ENCODE measurements around the gene TUBAL3. TPM values are rescaled to one million over a fixed set of nuclear protein-coding genes. Genes with fewer than 3 reads are reported as not detected.
"Not testable (repeated sequence)": the region's sequence is repeated elsewhere in the genome, so short reads cannot be mapped to it uniquely, and the experiment has no call there.

Gene TUBAL3
- total RNA-seq, 1 donor from 2014 or later, result not detected

GRCh38 chr10:5381187-5381586, 23.4 kb downstream of the TUBAL3 start:
- H3K9me3 ChIP-seq, result no peaks in the 10 kb centered on the region
- H3K36me3 ChIP-seq, result no peaks in the 10 kb centered on the region
- H3K27me3 ChIP-seq, result no peaks in the 10 kb centered on the region
- no peak overlapping the region for H3K4me3 ChIP-seq
- no peaks in the 10 kb centered on the region for H3K4me1 ChIP-seq
- H3K27ac ChIP-seq, result no peak overlapping the region
- intact Hi-C loops (cut with DNase I), result loop anchor here (10.0 kb wide), 1 partner anchor 566 kb away; no protein-coding TSS in a partner anchor
- DNase-seq (ENCODE audit: extremely low spot score in 2 of 2), result no peak
- TF ChIP-seq CTCF (IDR thresholded peaks at IDR 0.05) (no peak), POLR2A (IDR thresholded peaks at IDR 0.05) (no peak), POLR2AphosphoS5 (IDR thresholded peaks at IDR 0.05; ENCODE audit: insufficient read depth in 1 of 2, low read depth in 1 of 2) (no peak)

GRCh38 chr10:5380395-5380794, 24.2 kb downstream of the TUBAL3 start:
- intact Hi-C loops (cut with DNase I), result loop anchor here (10.0 kb wide), 1 partner anchor 566 kb away; no protein-coding TSS in a partner anchor
- not testable (repeated sequence) for DNase-seq (ENCODE audit: extremely low spot score in 2 of 2); H3K4me1 ChIP-seq; H3K9me3 ChIP-seq; H3K4me3 ChIP-seq; H3K36me3 ChIP-seq; H3K27me3 ChIP-seq; H3K27ac ChIP-seq

- H3K27ac ChIP-seq; H3K4me3 ChIP-seq; H3K9me3 ChIP-seq; DNase-seq (ENCODE audit: extremely low spot score in 2 of 2); intact Hi-C loops (cut with DNase I); H3K27me3 ChIP-seq; H3K36me3 ChIP-seq; H3K4me1 ChIP-seq: not testable (repeated sequence)
Observed at GRCh38 chr10:5379202-5379601, 25.4 kb downstream of the TUBAL3 start.

- TF ChIP-seq CTCF (IDR thresholded peaks at IDR 0.05), result no peak
- no peak for TF ChIP-seq POLR2AphosphoS5 (IDR thresholded peaks at IDR 0.05; ENCODE audit: insufficient read depth in 1 of 2, low read depth in 1 of 2)
- no peak for TF ChIP-seq POLR2A (IDR thresholded peaks at IDR 0.05)
- intact Hi-C loops (cut with DNase I), result no loop called here
- no peaks in the 10 kb centered on the region for H3K36me3 ChIP-seq
- no peaks in the 10 kb centered on the region for H3K9me3 ChIP-seq
- H3K27ac ChIP-seq, result no peak overlapping the region
- no peak overlapping the region for H3K4me3 ChIP-seq
- no peaks in the 10 kb centered on the region for H3K27me3 ChIP-seq
- no peaks in the 10 kb centered on the region for H3K4me1 ChIP-seq
- no peak for DNase-seq (ENCODE audit: extremely low spot score in 2 of 2)
Observed at GRCh38 chr10:5376450-5376849, 28.2 kb downstream of the TUBAL3 start.

- Histone ChIP-seq H3K4me3 (no peak overlapping the region), H3K4me1 (no peaks in the 10 kb centered on the region), H3K9me3 (no peaks in the 10 kb centered on the region), H3K36me3 (no peaks in the 10 kb centered on the region), H3K27me3 (no peaks in the 10 kb centered on the region), H3K27ac (no peak overlapping the region)
- no peak for DNase-seq (ENCODE audit: extremely low spot score in 2 of 2)
- intact Hi-C loops (cut with DNase I), result no loop called here
- TF ChIP-seq CTCF (IDR thresholded peaks at IDR 0.05) (no peak), POLR2AphosphoS5 (IDR thresholded peaks at IDR 0.05; ENCODE audit: insufficient read depth in 1 of 2, low read depth in 1 of 2) (no peak), POLR2A (IDR thresholded peaks at IDR 0.05) (no peak)
Observed at GRCh38 chr10:5373891-5374611, 30.6 kb downstream of the TUBAL3 start.

- Histone ChIP-seq H3K36me3 (no peaks in the 10 kb centered on the region), H3K27ac (no peak overlapping the region), H3K4me3 (no peak overlapping the region), H3K9me3 (no peaks in the 10 kb centered on the region), H3K27me3 (no peaks in the 10 kb centered on the region), H3K4me1 (no peaks in the 10 kb centered on the region)
- DNase-seq (ENCODE audit: extremely low spot score in 2 of 2), result no peak
- intact Hi-C loops (cut with DNase I), result no loop called here
- TF ChIP-seq POLR2A (IDR thresholded peaks at IDR 0.05), result no peak
- TF ChIP-seq POLR2AphosphoS5 (IDR thresholded peaks at IDR 0.05; ENCODE audit: insufficient read depth in 1 of 2, low read depth in 1 of 2), result no peak
- TF ChIP-seq CTCF (IDR thresholded peaks at IDR 0.05), result no peak
Observed at GRCh38 chr10:5373307-5373706, 31.3 kb downstream of the TUBAL3 start.

All from vagina (tissue), 2 donors.